ENCODE measurements around the gene RRN3.

DNA sequence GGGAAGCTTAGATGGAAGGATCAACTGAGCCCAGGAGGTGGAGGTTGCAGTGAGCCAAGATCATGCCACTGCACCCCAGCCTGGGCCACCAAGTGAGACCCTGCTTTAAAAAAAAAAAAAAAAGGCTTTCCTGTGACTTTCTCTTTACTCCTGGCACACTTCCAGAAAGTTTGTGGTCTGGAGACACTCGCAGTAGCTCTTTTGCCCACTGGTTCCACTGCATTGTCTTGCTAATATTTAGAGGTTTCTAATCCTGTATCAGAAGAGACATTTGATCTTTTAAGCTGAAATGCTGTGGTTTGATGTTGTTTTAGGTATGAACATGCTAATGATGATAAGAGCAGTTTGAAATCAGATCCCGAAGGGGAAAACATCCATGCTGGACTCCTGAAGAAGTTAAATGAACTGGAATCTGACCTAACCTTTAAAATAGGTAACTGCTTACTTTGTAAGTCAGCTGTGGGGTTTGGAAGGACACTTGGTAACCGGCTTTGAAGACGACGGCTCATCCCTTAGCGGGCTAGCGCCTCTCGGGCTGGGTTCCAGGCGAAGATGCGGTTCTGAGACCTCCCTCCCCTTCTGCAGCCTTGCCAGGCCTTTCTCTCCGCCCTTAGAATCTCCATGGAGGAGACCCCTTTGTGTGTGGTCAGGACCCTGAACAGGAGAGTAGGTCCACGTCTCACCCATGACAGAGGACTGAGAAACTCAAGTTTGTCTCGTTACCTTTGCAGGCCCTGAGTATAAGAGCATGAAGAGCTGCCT is 61.3 kb downstream of the RRN3 start:
- TF ChIP-seq POLR2A (IDR thresholded peaks at IDR 0.05), result no peak
- TF ChIP-seq, protein P1, sequence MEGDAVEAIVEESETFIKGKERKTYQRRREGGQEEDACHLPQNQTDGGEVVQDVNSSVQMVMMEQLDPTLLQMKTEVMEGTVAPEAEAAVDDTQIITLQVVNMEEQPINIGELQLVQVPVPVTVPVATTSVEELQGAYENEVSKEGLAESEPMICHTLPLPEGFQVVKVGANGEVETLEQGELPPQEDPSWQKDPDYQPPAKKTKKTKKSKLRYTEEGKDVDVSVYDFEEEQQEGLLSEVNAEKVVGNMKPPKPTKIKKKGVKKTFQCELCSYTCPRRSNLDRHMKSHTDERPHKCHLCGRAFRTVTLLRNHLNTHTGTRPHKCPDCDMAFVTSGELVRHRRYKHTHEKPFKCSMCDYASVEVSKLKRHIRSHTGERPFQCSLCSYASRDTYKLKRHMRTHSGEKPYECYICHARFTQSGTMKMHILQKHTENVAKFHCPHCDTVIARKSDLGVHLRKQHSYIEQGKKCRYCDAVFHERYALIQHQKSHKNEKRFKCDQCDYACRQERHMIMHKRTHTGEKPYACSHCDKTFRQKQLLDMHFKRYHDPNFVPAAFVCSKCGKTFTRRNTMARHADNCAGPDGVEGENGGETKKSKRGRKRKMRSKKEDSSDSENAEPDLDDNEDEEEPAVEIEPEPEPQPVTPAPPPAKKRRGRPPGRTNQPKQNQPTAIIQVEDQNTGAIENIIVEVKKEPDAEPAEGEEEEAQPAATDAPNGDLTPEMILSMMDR (IDR thresholded peaks at IDR 0.05), result no peak
